ENCODE data around the gene NARS2. TPM values are rescaled to one million over a fixed set of nuclear protein-coding genes. Genes with fewer than 3 reads are reported as not detected.

NARS2 gene
- total and polyA plus RNA-seq, 10 of the 15 experiments (the other 5 are each of a cell fraction or from before 2014, with no cell fraction given), result 22.2 to 45.3 (median 36.3) TPM

- peaks cover 0 to 6% of the 10 kb centered on the region in 2 experiments; a peak in 1 of 4 replicates for H3K36me3 ChIP-seq (ENCODE audit: control insufficient read depth in 2 of 2, insufficient read depth in 2 of 2, low read length in 1 of 2)
- TF ChIP-seq CEBPB (IDR thresholded peaks at IDR 0.05; ENCODE audit: borderline replicate concordance in 1 of 2, low read depth in 2 of 2, low read length in 2 of 2) (no peak), BACH1 (IDR thresholded peaks at IDR 0.05; ENCODE audit: borderline replicate concordance) (no peak), RCOR1 (conservative IDR thresholded peaks at IDR 0.05; ENCODE audit: low read depth, low read length) (no peak)
- H2AFZ ChIP-seq (ENCODE audit: control insufficient read depth, low read depth, low read length), result no peak overlapping the region
- no peak overlapping the region for H3K4me2 ChIP-seq (ENCODE audit: control insufficient read depth, insufficient read depth)
- no peak overlapping the region for H3K27ac ChIP-seq (ENCODE audit: control insufficient read depth, insufficient read depth)
- H3K4me3 ChIP-seq, result no peak overlapping the region
- no peaks in the 10 kb centered on the region for H3K9me3 ChIP-seq (replicated peaks; ENCODE audit: control insufficient read depth, insufficient read depth, low read length)
- SMC1A ChIA-PET (ENCODE audit: uncharacterized antibody, unreplicated experiment), result interaction anchor here (0.5 to 1.6 kb wide), 6 partner anchors 9 to 330 kb away, joined by 3 to 4 read pairs (median 4); no protein-coding TSS in a partner anchor
- H3K79me2 ChIP-seq (ENCODE audit: control insufficient read depth, insufficient read depth, low read length), result peaks cover 21% of the 10 kb centered on the region
- intact Hi-C loops (cut with micrococcal nuclease; ENCODE audit: unreplicated experiment) (no loop called here), in situ Hi-C loops (cut with MboI) (no loop called here)
- CTCF ChIA-PET, result interaction anchor here (0.7 to 1.5 kb wide), 4 partner anchors 9 to 135 kb away, joined by 3 read pairs; no protein-coding TSS in a partner anchor
- 97% methylated on average over 2 of the region's 2 CpGs for WGBS (ENCODE audit: insufficient coverage, insufficient replicate concordance, low lambda C conversion rate, missing lambda C conversion rate)
- no peaks in the 10 kb centered on the region for H3K27me3 ChIP-seq (replicated peaks in 1 of 2; ENCODE audit: control insufficient read depth in 2 of 2, insufficient read depth in 2 of 2, low read length in 1 of 2)
- H3K9ac ChIP-seq (ENCODE audit: control insufficient read depth, insufficient read depth, low read length), result no peak overlapping the region
- DNase-seq (ENCODE audit: low read depth, low spot score), result no peak
- POLR2A ChIA-PET, result interaction anchor here (0.5 kb wide), 1 partner anchor 17 kb away, joined by 3 read pairs; no protein-coding TSS in a partner anchor
- H3K4me1 ChIP-seq (ENCODE audit: control insufficient read depth, insufficient read depth, low read length), result peaks cover 23% of the 10 kb centered on the region
- no TSS peak for BruUV-seq (replicated peaks)
- no peaks in the 10 kb centered on the region for H4K20me1 ChIP-seq (ENCODE audit: control insufficient read depth, insufficient read depth)
- RAD21 ChIA-PET (ENCODE audit: unreplicated experiment), result no interaction called here
- ATAC-seq, result no peak
- FAIRE-seq, result no peak
Observed at GRCh38 chr11:78557236-78557635, 17.4 kb downstream of the NARS2 start.

- SMC1A ChIA-PET (ENCODE audit: uncharacterized antibody, unreplicated experiment), result interaction anchor here (0.8 kb wide), 1 partner anchor 85 kb away, joined by 3 read pairs; no protein-coding TSS in a partner anchor
- FAIRE-seq, result no peak
- TF ChIP-seq ASH2L (IDR thresholded peaks at IDR 0.05; ENCODE audit: borderline replicate concordance, low read depth), result no peak
- no peak for TF ChIP-seq NBN (IDR thresholded peaks at IDR 0.05)
- TF ChIP-seq SKIL (IDR thresholded peaks at IDR 0.05; ENCODE audit: low read depth, poor library complexity, severe bottlenecking), result no peak
- TF ChIP-seq BCL11A (IDR thresholded peaks at IDR 0.05; ENCODE audit: low read depth, low read length), result no peak
- no peak for TF ChIP-seq EGR1 (IDR thresholded peaks at IDR 0.05; ENCODE audit: borderline replicate concordance in 1 of 2, low read depth in 2 of 2, low read length in 2 of 2)
- TF ChIP-seq ETV6 (conservative IDR thresholded peaks at IDR 0.05 in 1 of 2, IDR thresholded peaks at IDR 0.05 in 1 of 2; ENCODE audit: borderline replicate concordance in 1 of 2, low read depth in 1 of 2), result no peak
- no peak for TF ChIP-seq EED (IDR thresholded peaks at IDR 0.05; ENCODE audit: low read depth)
- no peak for TF ChIP-seq HSF1 (IDR thresholded peaks at IDR 0.05; ENCODE audit: low read depth, low read length)
Observed at GRCh38 chr11:78555592-78555991, 19.1 kb downstream of the NARS2 start.

More at GRCh38 chr11:78555592-78555991, 19.1 kb downstream of the NARS2 start:
- peaks cover 8% of the 10 kb centered on the region for H3K4me1 ChIP-seq (ENCODE audit: control insufficient read depth, insufficient read depth, low read length)
- H3K9me3 ChIP-seq (replicated peaks; ENCODE audit: control insufficient read depth, insufficient read depth, low read length), result no peaks in the 10 kb centered on the region
- POLR2A ChIA-PET, result no interaction called here
- in situ Hi-C loops (cut with MboI) (no loop called here), intact Hi-C loops (cut with micrococcal nuclease; ENCODE audit: unreplicated experiment) (no loop called here)
- peaks cover 0 to 6% of the 10 kb centered on the region in 2 experiments; a peak in 1 of 4 replicates for H3K36me3 ChIP-seq (ENCODE audit: control insufficient read depth in 2 of 2, insufficient read depth in 2 of 2, low read length in 1 of 2)
- no peaks in the 10 kb centered on the region for H4K20me1 ChIP-seq (ENCODE audit: control insufficient read depth, insufficient read depth)
- H3K27me3 ChIP-seq (replicated peaks in 1 of 2; ENCODE audit: control insufficient read depth in 2 of 2, insufficient read depth in 2 of 2, low read length in 1 of 2), result no peaks in the 10 kb centered on the region
- ATAC-seq (no peak), DNase-seq (ENCODE audit: low read depth, low spot score) (no peak)
- H2AFZ ChIP-seq (ENCODE audit: control insufficient read depth, low read depth, low read length), result no peak overlapping the region
- no peak overlapping the region for H3K9ac ChIP-seq (ENCODE audit: control insufficient read depth, insufficient read depth, low read length)
- H3K4me2 ChIP-seq (ENCODE audit: control insufficient read depth, insufficient read depth), result no peak overlapping the region
- CTCF ChIA-PET, result interaction anchor here (1.0 to 2.6 kb wide), 3 partner anchors 9 to 139 kb away, joined by 3 to 19 read pairs (median 6); no protein-coding TSS in a partner anchor
- no peak overlapping the region for H3K4me3 ChIP-seq
- RAD21 ChIA-PET (ENCODE audit: unreplicated experiment), result interaction anchor here (1.3 kb wide), 1 partner anchor 10 kb away, joined by 3 read pairs; no protein-coding TSS in a partner anchor
- BruUV-seq (replicated peaks), result no TSS peak
- H3K27ac ChIP-seq (ENCODE audit: control insufficient read depth, insufficient read depth), result no peak overlapping the region
- H3K79me2 ChIP-seq (ENCODE audit: control insufficient read depth, insufficient read depth, low read length), result peaks cover 7% of the 10 kb centered on the region
- WGBS (ENCODE audit: insufficient coverage, insufficient replicate concordance, low lambda C conversion rate, missing lambda C conversion rate), result 9% methylated on average over 3 of the region's 3 CpGs
